Measurements from ENCODE around the gene BBS9. TPM values are rescaled to one million over a fixed set of nuclear protein-coding genes. Genes with fewer than 3 reads are reported as not detected.
A peak's percentile ranks its signal among the peaks of the same experiment; 100 is the strongest.

BBS9 gene
- total and polyA plus RNA-seq, 9 of the 15 experiments (the other 6 are each of a cell fraction or from before 2014, with no cell fraction given): 0.77 to 3.3 (median 2.4) TPM

GRCh38 chr7:33243319-33243881, 114.0 kb downstream of the BBS9 start:
- Histone ChIP-seq H3K79me2 (ENCODE audit: control insufficient read depth, insufficient read depth, low read length) (no peaks in the 10 kb centered on the region), H3K4me2 (ENCODE audit: insufficient read depth, low read length) (no peak overlapping the region), H3K9me1 (ENCODE audit: control insufficient read depth, insufficient read depth, low read length) (no peaks in the 10 kb centered on the region), H2AFZ (ENCODE audit: low read depth, low read length) (no peak overlapping the region), H3K4me1 (replicated peaks in 1 of 2; ENCODE audit: control insufficient read depth in 2 of 2, insufficient read depth in 2 of 2, low read length in 2 of 2) (no peaks in the 10 kb centered on the region), H3K9ac (ENCODE audit: insufficient read depth in 1 of 2, low read depth in 2 of 2, low read length in 2 of 2) (no peak overlapping the region), H3K27ac (ENCODE audit: extremely low read depth, low read depth, low read length) (no peak overlapping the region), H4K20me1 (replicated peaks; ENCODE audit: control insufficient read depth, insufficient read depth, low read length) (no peaks in the 10 kb centered on the region), H3K9me3 (replicated peaks; ENCODE audit: control insufficient read depth, insufficient read depth, low read depth, low read length) (no peaks in the 10 kb centered on the region), H3K4me3 (no peak overlapping the region), H3K36me3 (ENCODE audit: control insufficient read depth, insufficient read depth, low read length) (no peaks in the 10 kb centered on the region), H3K27me3 (ENCODE audit: control insufficient read depth in 2 of 2, insufficient read depth in 2 of 2, low read length in 2 of 2) (no peaks in the 10 kb centered on the region)
- 0% methylated on average over 2 of the region's 2 CpGs for WGBS (ENCODE audit: insufficient coverage, low coverage, missing lambda C conversion rate)
- BruUV-seq (replicated peaks): no TSS peak
- ChIA-PET POLR2A (no interaction called here), CTCF (ENCODE audit: low intra/inter-chr PET ratio) (interaction anchor here (0.5 to 1.4 kb wide), 3 partner anchors 58 to 690 kb away, joined by 3 to 4 read pairs (median 3); no protein-coding TSS in a partner anchor)
- ATAC-seq (peak; percentile 84), DNase-seq (ENCODE audit: extremely low read depth in 1 of 4, low spot score in 3 of 4) (peak; percentile 12 to 53 (median 32)), FAIRE-seq (peak; percentile 65)
- intact Hi-C loops (cut with micrococcal nuclease): loop anchor here (5.0 kb wide), 3 partner anchors 56 to 689 kb away; no protein-coding TSS in a partner anchor
- in situ Hi-C loops (cut with MboI): loop anchor here (10.0 kb wide), 1 partner anchor 691 kb away; no protein-coding TSS in a partner anchor
- no peak for TF ChIP-seq RHOXF2B (CRISPR knock-in tag; conservative IDR thresholded peaks at IDR 0.05)
- peak in 2 of 3 experiments; percentile 53 to 79; a peak in 4 of 6 replicates for TF ChIP-seq CTCF (IDR thresholded peaks at IDR 0.05 in 2 of 3, conservative IDR thresholded peaks at IDR 0.05 in 1 of 3; ENCODE audit: insufficient read depth in 2 of 3, low read depth in 1 of 3, low read length in 3 of 3)
- peak; percentile 23; the same call in 1 of the 2 replicates for TF ChIP-seq ARID3A (IDR thresholded peaks at IDR 0.05; ENCODE audit: borderline replicate concordance, low read depth, low read length)
- TF ChIP-seq TAF15 (IDR thresholded peaks at IDR 0.05; ENCODE audit: low read depth, low read length): no peak
- TF ChIP-seq DEAF1 (CRISPR knock-in tag; IDR thresholded peaks at IDR 0.05): peak; percentile 53
- TF ChIP-seq TAL1 (IDR thresholded peaks at IDR 0.05): no peak
- TF ChIP-seq KDM2B (CRISPR knock-in tag; IDR thresholded peaks at IDR 0.05): no peak
- no peak for TF ChIP-seq NFIC (IDR thresholded peaks at IDR 0.05)

Measured in K562 (cell line).